SK-N-MC (cell line): ENCODE data around the gene AGR3.

Experiments used
- DNase-seq: peaks from one replicate; pipeline ENCODE4 v3.0.0-alpha.2; 2011; ENCODE audit warnings: low read depth, low spot score
- H3K27ac ChIP-seq: fragments of 200-600 bp; sonication (generic); 2 replicates; pipeline ENCODE4 v1.5.1; 2016; ENCODE audit warnings: mixed run types
- H3K36me3 ChIP-seq: fragments of 200-600 bp; sonication (generic); 2 replicates; pipeline ENCODE4 v1.6.1; 2017; ENCODE audit warnings: antibody characterized with exemption, low read length, mixed read lengths; ENCODE audit not compliant: insufficient read depth
- H3K4me3 ChIP-seq: fragments of 200-600 bp; sonication (generic); 2 replicates; pipeline ENCODE4 v1.5.1; 2016
- H3K9ac ChIP-seq: fragments of 200-600 bp; sonication (generic); 2 replicates; pipeline ENCODE4 v1.8.0; 2017; ENCODE audit warnings: mixed run types, mixed read lengths; ENCODE audit not compliant: insufficient read length
- H3K9me3 ChIP-seq: fragments of 200-600 bp; sonication (generic); 2 replicates; pipeline ENCODE4 v1.6.1; 2017; ENCODE audit warnings: low read depth, mild to moderate bottlenecking, antibody characterized with exemption, low read length, moderate library complexity, mixed read lengths
- EZH2 ChIP-seq: fragments of 200-600 bp; sonication (generic); IDR thresholded peaks from one replicate; pipeline ENCODE4 v1.6.1; 2017; ENCODE audit warnings: antibody characterized with exemption
- FOXP2 ChIP-seq: optimal IDR thresholded peaks from 2 replicates; pipeline ENCODE3; 2011; ENCODE audit warnings: mild to moderate bottlenecking, moderate library complexity; ENCODE audit not compliant: insufficient read depth; ENCODE audit errors: extremely low read length, control extremely low read depth
- POLR2AphosphoS5 ChIP-seq: IDR thresholded peaks from 2 replicates; pipeline ENCODE4 v1.6.1; 2012; ENCODE audit warnings: mild to moderate bottlenecking, low read depth, low read length, borderline replicate concordance

AGR3 gene

GRCh38 chr7:16921151-16921550 is 39.4 kb upstream of the AGR3 start:
- Histone ChIP-seq H3K27ac (peak overlapping the region; percentile 92), H3K4me3 (peak overlapping the region; percentile 45), H3K36me3 (no peaks in the 10 kb centered on the region; the same call in 1 of the 2 replicates), H3K9ac (peak overlapping the region; percentile 40), H3K9me3 (no peaks in the 10 kb centered on the region)
- TF ChIP-seq EZH2 (no peak), POLR2AphosphoS5 (no peak), FOXP2 (no peak)
- no peak for DNase-seq

GRCh38 chr7:16919440-16919839 is 37.7 kb upstream of the AGR3 start:
- H3K9me3 ChIP-seq, result no peaks in the 10 kb centered on the region; the same call in 1 of the 2 replicates
- peaks cover 3% of the 10 kb centered on the region; the same call in 1 of the 2 replicates for H3K36me3 ChIP-seq
- DNase-seq, result no peak
- TF ChIP-seq FOXP2 (no peak), EZH2 (no peak), POLR2AphosphoS5 (no peak)
- H3K27ac ChIP-seq, result 0 out of 2 replicates have a peak overlapping the region, but pooled peaks have one; percentile 71
- H3K9ac ChIP-seq, result no peak overlapping the region
- no peak overlapping the region for H3K4me3 ChIP-seq

- TF ChIP-seq EZH2, result no peak
- no peak for TF ChIP-seq POLR2AphosphoS5
- no peak for TF ChIP-seq FOXP2
- Histone ChIP-seq H3K9ac (peak overlapping the region; percentile 72), H3K27ac (peak overlapping the region; percentile 97), H3K4me3 (peak overlapping the region; percentile 77), H3K9me3 (no peaks in the 10 kb centered on the region; the same call in 1 of the 2 replicates), H3K36me3 (peaks cover 3% of the 10 kb centered on the region)
- peak; percentile 73 for DNase-seq
These were observed 36.6 kb upstream of the AGR3 start for GRCh38 chr7:16918288-16918895.

GRCh38 chr7:16916738-16917137 is 35.0 kb upstream of the AGR3 start:
- Histone ChIP-seq H3K9me3 (no peaks in the 10 kb centered on the region; the same call in 1 of the 2 replicates), H3K27ac (peak overlapping the region; percentile 97), H3K4me3 (peak overlapping the region; percentile 77), H3K9ac (peak overlapping the region; percentile 72), H3K36me3 (peaks cover 3% of the 10 kb centered on the region; the same call in 1 of the 2 replicates)
- peak; percentile 60 for DNase-seq
- TF ChIP-seq FOXP2 (peak; percentile 92), POLR2AphosphoS5 (no peak; the same call in 1 of the 2 replicates), EZH2 (no peak)

GRCh38 chr7:16916105-16916639 is 34.4 kb upstream of the AGR3 start:
- no peak for DNase-seq
- H3K9ac ChIP-seq, result peak overlapping the region; percentile 72
- peaks cover 3% of the 10 kb centered on the region; the same call in 1 of the 2 replicates for H3K36me3 ChIP-seq
- H3K27ac ChIP-seq, result peak overlapping the region; percentile 97
- TF ChIP-seq EZH2, result no peak
- TF ChIP-seq POLR2AphosphoS5, result no peak
- TF ChIP-seq FOXP2, result no peak
- no peaks in the 10 kb centered on the region; the same call in 1 of the 2 replicates for H3K9me3 ChIP-seq
- H3K4me3 ChIP-seq, result peak overlapping the region; percentile 77

GRCh38 chr7:16915405-16915804 is 33.6 kb upstream of the AGR3 start:
- H3K27ac ChIP-seq, result peak overlapping the region; percentile 97
- peaks cover 3% of the 10 kb centered on the region; the same call in 1 of the 2 replicates for H3K36me3 ChIP-seq
- H3K4me3 ChIP-seq, result peak overlapping the region; percentile 77
- H3K9ac ChIP-seq, result no peak overlapping the region
- no peak for DNase-seq
- no peak for TF ChIP-seq FOXP2
- TF ChIP-seq EZH2, result no peak
- TF ChIP-seq POLR2AphosphoS5, result no peak
- no peaks in the 10 kb centered on the region; the same call in 1 of the 2 replicates for H3K9me3 ChIP-seq

- H3K9me3 ChIP-seq, result no peaks in the 10 kb centered on the region; the same call in 1 of the 2 replicates
- no peak overlapping the region for H3K4me3 ChIP-seq
- DNase-seq, result no peak
- TF ChIP-seq POLR2AphosphoS5 (no peak), FOXP2 (no peak), EZH2 (no peak)
- H3K27ac ChIP-seq, result no peak overlapping the region
- H3K9ac ChIP-seq, result no peak overlapping the region
- peaks cover 3% of the 10 kb centered on the region; the same call in 1 of the 2 replicates for H3K36me3 ChIP-seq
These were observed 33.0 kb upstream of the AGR3 start for GRCh38 chr7:16914771-16915170.

GRCh38 chr7:16913643-16914042 is 31.9 kb upstream of the AGR3 start:
- H3K36me3 ChIP-seq, result peaks cover 3% of the 10 kb centered on the region; the same call in 1 of the 2 replicates
- no peak for TF ChIP-seq POLR2AphosphoS5
- no peak for TF ChIP-seq EZH2
- TF ChIP-seq FOXP2, result no peak
- H3K4me3 ChIP-seq, result no peak overlapping the region
- H3K9ac ChIP-seq, result no peak overlapping the region
- no peak for DNase-seq
- H3K27ac ChIP-seq, result no peak overlapping the region
- no peaks in the 10 kb centered on the region; the same call in 1 of the 2 replicates for H3K9me3 ChIP-seq
